H1 (cell line): Measurements from ENCODE around the gene OR51B2. TPM values are rescaled to one million over a fixed set of nuclear protein-coding genes. Genes with fewer than 3 reads are reported as not detected.
A peak's percentile ranks its signal among the peaks of the same experiment; 100 is the strongest.

ENCODE experiments used
- CTCF ChIA-PET: fragments of 300-600 bp; sonication (Branson Sonifier 250); formaldehyde crosslinking; loops from one replicate; lab custom pipeline; 2021; ENCODE audit not compliant: partially characterized antibody; lab: Charles Lee
- POLR2A ChIA-PET: fragments of 300-600 bp; sonication (Branson Sonifier 250); formaldehyde crosslinking; loops from one replicate; lab custom pipeline; 2021; ENCODE audit warnings: inconsistent platforms; ENCODE audit not compliant: partially characterized antibody; lab: Charles Lee
- DNase-seq, 2 experiments: peaks; one replicate each; pipeline versions ENCODE4 v3.0.0 to v3.0.0-alpha.2; 2010 to 2022; ENCODE audit warnings: low spot score in 2 of 2, low read depth in 1 of 2, mixed read lengths in 1 of 2
- FAIRE-seq: peaks from 2 replicates; lab custom pipeline; 2011; peaks lifted over from hg19 to GRCh38; lab: Jason Lieb, UNC
- H2AFZ ChIP-seq: 2 replicates; pipeline ENCODE4 v1.8.1; 2012; ENCODE audit warnings: low read length, inconsistent platforms
- H2AK5ac ChIP-seq: 2 replicates; pipeline ENCODE4 v1.6.1; 2013; ENCODE audit warnings: low read depth, low read length
- H2BK120ac ChIP-seq: replicated peaks from 2 replicates; pipeline ENCODE3; 2013; ENCODE audit warnings: low read depth, low read length, inconsistent platforms
- H2BK12ac ChIP-seq: 2 replicates; pipeline ENCODE4 v1.6.1; 2013; ENCODE audit warnings: low read depth, low read length
- H2BK15ac ChIP-seq: 2 replicates; pipeline ENCODE4 v1.6.1; 2013; ENCODE audit warnings: low read length
- H2BK20ac ChIP-seq: 2 replicates; pipeline ENCODE4 v1.6.1; 2013; ENCODE audit warnings: low read length
- H2BK5ac ChIP-seq: 2 replicates; pipeline ENCODE4 v1.6.1; 2013; ENCODE audit warnings: low read depth, low read length
- H3K14ac ChIP-seq: 2 replicates; pipeline ENCODE4 v1.6.1; 2013; ENCODE audit warnings: inconsistent platforms; ENCODE audit not compliant: insufficient read length
- H3K18ac ChIP-seq: 2 replicates; pipeline ENCODE4 v1.6.1; 2013; ENCODE audit warnings: low read length; ENCODE audit errors: extremely low read depth
- H3K23ac ChIP-seq: 2 replicates; pipeline ENCODE4 v1.6.1; 2013; ENCODE audit warnings: inconsistent platforms; ENCODE audit not compliant: insufficient read length
- H3K23me2 ChIP-seq: 2 replicates; pipeline ENCODE4 v1.6.1; 2013; ENCODE audit warnings: low read depth, low read length
- H3K27ac ChIP-seq: 2 replicates; pipeline ENCODE4 v1.6.1; 2011; ENCODE audit warnings: low read depth, low read length, inconsistent platforms
- H3K27me3 ChIP-seq, 4 experiments: replicated peaks in 1 of 4; 1 replicate in 1 of 4; 2 replicates in 3 of 4; pipeline versions ENCODE4 v1.6.1 to v1.8.1; 2011 to 2013; ENCODE audit warnings: low read length in 3 of 4, mild to moderate bottlenecking in 3 of 4, inconsistent platforms in 2 of 4, mixed read lengths in 2 of 4, moderate library complexity in 1 of 4; ENCODE audit not compliant: control insufficient read depth in 3 of 4, insufficient read depth in 3 of 4; ENCODE audit errors: extremely low read depth in 1 of 4
- H3K36me3 ChIP-seq, 4 experiments: 2 replicates each; pipeline versions ENCODE4 v1.6.1 to v1.8.1; 2011 to 2013; ENCODE audit warnings: mild to moderate bottlenecking in 4 of 4, low read length in 3 of 4, moderate library complexity in 2 of 4, control low read depth in 1 of 4, inconsistent platforms in 1 of 4; ENCODE audit not compliant: insufficient read depth in 4 of 4, control insufficient read depth in 2 of 4
- H3K4ac ChIP-seq: replicated peaks from 2 replicates; pipeline ENCODE3; 2013; ENCODE audit warnings: low read length, low read depth, mixed read lengths, inconsistent platforms; ENCODE audit not compliant: insufficient read length
- H3K4me1 ChIP-seq, 4 experiments: replicated peaks in 1 of 4; 1 replicate in 1 of 4; 2 replicates in 3 of 4; pipeline versions ENCODE4 v1.6.1 to v1.8.1; 2011 to 2013; ENCODE audit warnings: low read length in 3 of 4, inconsistent platforms in 2 of 4, mixed read lengths in 1 of 4; ENCODE audit not compliant: insufficient read depth in 4 of 4, control insufficient read depth in 3 of 4
- H3K4me2 ChIP-seq, 2 experiments: 2 replicates each; pipeline versions ENCODE4 v1.6.1 to v1.8.1; 2011 to 2013; ENCODE audit warnings: low read depth in 2 of 2, low read length in 2 of 2, control low read depth in 1 of 2, inconsistent platforms in 1 of 2, mild to moderate bottlenecking in 1 of 2; ENCODE audit not compliant: insufficient read depth in 1 of 2
- H3K4me3 ChIP-seq, 4 experiments: fragments of 200-600, 300-600 bp in 1 of 4; sonication (generic), shearing (Covaris generic), sonication (Bioruptor Twin) in 1 of 4; 2 replicates each; pipeline versions ENCODE4 v1.5.1 to v1.8.1; 2011 to 2016; ENCODE audit warnings: low read length in 4 of 4, low read depth in 3 of 4, control low read depth in 2 of 4, inconsistent platforms in 2 of 4, mild to moderate bottlenecking in 2 of 4, mixed read lengths in 1 of 4, moderate library complexity in 1 of 4; ENCODE audit not compliant: insufficient read depth in 2 of 4; ENCODE audit errors: extremely low read depth in 1 of 4
- H3K56ac ChIP-seq: replicated peaks from 2 replicates; pipeline ENCODE3; 2013; ENCODE audit warnings: low read depth, mild to moderate bottlenecking, mixed read lengths, low read length, inconsistent platforms; ENCODE audit not compliant: insufficient read length
- H3K79me1 ChIP-seq: 2 replicates; pipeline ENCODE4 v1.6.1; 2013; ENCODE audit warnings: low read depth, low read length, control low read depth
- H3K79me2 ChIP-seq, 2 experiments: 2 replicates each; pipeline versions ENCODE4 v1.6.1 to v1.8.1; 2012 to 2013; ENCODE audit warnings: low read length in 2 of 2, mild to moderate bottlenecking in 2 of 2, inconsistent platforms in 1 of 2; ENCODE audit not compliant: insufficient read depth in 2 of 2, control insufficient read depth in 1 of 2
- H3K9ac ChIP-seq, 4 experiments: replicated peaks in 1 of 4; 1 replicate in 1 of 4; 2 replicates in 3 of 4; pipeline versions ENCODE4 v1.6.1 to v1.8.1; 2011 to 2013; ENCODE audit warnings: low read depth in 3 of 4, low read length in 3 of 4, control low read depth in 2 of 4, mild to moderate bottlenecking in 2 of 4, moderate library complexity in 2 of 4, inconsistent platforms in 1 of 4; ENCODE audit errors: extremely low read depth in 1 of 4
- H3K9me3 ChIP-seq, 2 experiments: 2 replicates each; pipeline versions ENCODE4 v1.6.1 to v1.8.1; 2012 to 2013; ENCODE audit warnings: mild to moderate bottlenecking in 2 of 2, moderate library complexity in 2 of 2, control low read depth in 1 of 2, inconsistent platforms in 1 of 2, low read depth in 1 of 2, low read length in 1 of 2, mixed read lengths in 1 of 2; ENCODE audit not compliant: insufficient read depth in 2 of 2
- H4K20me1 ChIP-seq, 2 experiments: replicated peaks in 1 of 2; 2 replicates each; pipeline versions ENCODE3 to v1.8.1; 2011 to 2013; ENCODE audit warnings: inconsistent platforms in 2 of 2, low read length in 2 of 2, mild to moderate bottlenecking in 1 of 2; ENCODE audit not compliant: insufficient read depth in 2 of 2, control insufficient read depth in 1 of 2
- H4K5ac ChIP-seq: 2 replicates; pipeline ENCODE4 v1.6.1; 2013; ENCODE audit warnings: low read length, low read depth, mixed read lengths, inconsistent platforms; ENCODE audit not compliant: insufficient read length
- H4K8ac ChIP-seq: 2 replicates; pipeline ENCODE4 v1.8.0; 2013; ENCODE audit warnings: mild to moderate bottlenecking, moderate library complexity, low read length, inconsistent platforms; ENCODE audit not compliant: insufficient read depth; ENCODE audit errors: extremely low read depth
- H4K91ac ChIP-seq: replicated peaks from 2 replicates; pipeline ENCODE3; 2013; ENCODE audit warnings: low read length, mixed read lengths, inconsistent platforms; ENCODE audit not compliant: insufficient read length
- ATF2 ChIP-seq: IDR thresholded peaks from 2 replicates; pipeline ENCODE4 v1.6.1; 2012; ENCODE audit warnings: low read length, inconsistent platforms
- BCL11A ChIP-seq, 2 experiments: IDR thresholded peaks; one replicate each; pipeline ENCODE4 v1.6.1; 2011; ENCODE audit warnings: low read depth in 2 of 2, low read length in 2 of 2, mild to moderate bottlenecking in 2 of 2
- CTCF ChIP-seq, 3 experiments: IDR thresholded peaks; 1 replicate in 2 of 3; 2 replicates in 1 of 3; pipeline versions ENCODE4 v1.5.1 to v1.6.1; 2011; ENCODE audit warnings: low read length in 3 of 3, mild to moderate bottlenecking in 3 of 3, inconsistent platforms in 2 of 3, low read depth in 1 of 3, moderate library complexity in 1 of 3; ENCODE audit not compliant: insufficient read depth in 1 of 3; ENCODE audit errors: control extremely low read depth in 1 of 3
- KDM5A ChIP-seq: fragments of 200-600 bp; IDR thresholded peaks from 2 replicates; pipeline ENCODE4 v1.7.1; 2012; ENCODE audit warnings: mild to moderate bottlenecking, low read length, inconsistent platforms, mixed read lengths
- MAX ChIP-seq: IDR thresholded peaks from 2 replicates; pipeline ENCODE4 v1.6.1; 2012; ENCODE audit warnings: inconsistent platforms
- SIRT6 ChIP-seq: IDR thresholded peaks from one replicate; pipeline ENCODE4 v1.7.1; 2012; ENCODE audit warnings: low read length, inconsistent platforms
- SUZ12 ChIP-seq: fragments of 200-600 bp; sonication (generic); IDR thresholded peaks from 2 replicates; pipeline ENCODE4 v1.6.1; 2012; ENCODE audit warnings: mild to moderate bottlenecking, inconsistent platforms, low read length, moderate library complexity, mixed read lengths
- TBP ChIP-seq: IDR thresholded peaks from 2 replicates; pipeline ENCODE4 v1.6.1; 2011; ENCODE audit warnings: low read depth, low read length, improper control_type of control experiment
- YY1 ChIP-seq: IDR thresholded peaks from 2 replicates; pipeline ENCODE4 v1.6.1; 2011; ENCODE audit warnings: low read depth, mild to moderate bottlenecking, low read length
- WGBS, 2 experiments: shearing (Covaris generic) in 1 of 2; methylation state at CpG; one replicate each; pipeline versions ENCODE4 v1.1.6 to v1.1.7; 2013 to 2015; ENCODE audit warnings: low lambda C conversion rate in 2 of 2, mixed read lengths in 2 of 2, inconsistent platforms in 1 of 2, low coverage in 1 of 2, missing lambda C conversion rate in 1 of 2; ENCODE audit not compliant: insufficient replicate concordance in 2 of 2, insufficient coverage in 1 of 2, insufficient read length in 1 of 2; ENCODE audit errors: extremely low coverage in 1 of 2, missing lambda C conversion rate in 1 of 2; 5-methylcytosine and 5-hydroxymethylcytosine counted together
- polyA plus RNA-seq, 7 experiments: library from polyadenylated mRNA; depleted of rRNA in 3 of 7; stranded (reverse) in 5 of 7; unstranded in 2 of 7; fragments of >200 nt in 5 of 7; fragments of 200-250 nt in 2 of 7; gene quantifications; 1 replicate in 5 of 7; 2 replicates in 1 of 7; 4 replicates in 1 of 7; pipeline versions ENCODE4 v1.2.1 to v1.2.3, GENCODE V29; 2011 to 2013; ENCODE audit warnings: missing spikeins in 2 of 7, mixed read lengths in 2 of 7
- total RNA-seq: library from RNA; stranded (reverse); fragmentation: NEBNext Ultra II Directional; extraction: Animal tissue kit (Norgen Biotek cat#: 25700); gene quantifications from 2 replicates; pipeline ENCODE4 v1.2.1, GENCODE V29; 2021

The OR51B2 gene
- total and polyA plus RNA-seq, 2 of the 8 experiments (the other 6 are each of a cell fraction or from before 2014, with no cell fraction given), result not detected

GRCh38 chr11:5288906-5289550 is 35.1 kb downstream of the OR51B2 start:
- Histone ChIP-seq H3K4ac (no peak overlapping the region), H4K91ac (no peak overlapping the region), H3K36me3 (no peaks in the 10 kb centered on the region), H3K27me3 (no peaks in the 10 kb centered on the region), H2BK20ac (no peak overlapping the region), H3K18ac (no peak overlapping the region), H2AFZ (0 out of 2 replicates have a peak overlapping the region, but pooled peaks have one; percentile 50), H2BK5ac (no peak overlapping the region), H3K23me2 (no peaks in the 10 kb centered on the region), H3K4me3 (no peak overlapping the region), H3K27ac (no peak overlapping the region), H3K14ac (no peak overlapping the region), H2BK120ac (no peak overlapping the region), H2BK15ac (no peak overlapping the region), H3K4me1 (no peaks in the 10 kb centered on the region), H2BK12ac (no peak overlapping the region), H3K9ac (no peak overlapping the region), H3K79me2 (no peaks in the 10 kb centered on the region), H3K4me2 (no peak overlapping the region), H3K23ac (no peak overlapping the region), H2AK5ac (no peak overlapping the region), H4K8ac (no peak overlapping the region), H3K79me1 (no peaks in the 10 kb centered on the region), H3K9me3 (no peaks in the 10 kb centered on the region), H4K20me1 (no peaks in the 10 kb centered on the region), H3K56ac (no peak overlapping the region), H4K5ac (no peak overlapping the region)
- FAIRE-seq, result no peak
- DNase-seq, result no peak
- ChIA-PET CTCF (interaction anchor here (0.6 to 4.2 kb wide), 11 partner anchors 10 to 164 kb away, joined by 3 to 48 read pairs (median 3); no protein-coding TSS in a partner anchor), POLR2A (no interaction called here)
- WGBS, 2 experiments, result 89% methylated on average over 6 of the region's 6 CpGs; no CpG with 5 or more reads in 1 of the 2 experiments
- TF ChIP-seq ATF2 (no peak), KDM5A (no peak), SIRT6 (no peak), SUZ12 (no peak), YY1 (no peak), CTCF (IDR thresholded peaks at IDR 0.05; ENCODE audit: control extremely low read depth in 1 of 3, insufficient read depth in 1 of 3, low read depth in 1 of 3, low read length in 3 of 3) (no peak), TBP (no peak), MAX (no peak), BCL11A (IDR thresholded peaks at IDR 0.05; ENCODE audit: low read depth in 2 of 2, low read length in 2 of 2) (no peak)
